ENCODE measurements around the gene ADAMTS16. TPM values are rescaled to one million over a fixed set of nuclear protein-coding genes. Genes with fewer than 3 reads are reported as not detected.

The ADAMTS16 gene
- total RNA-seq, 1 donor from 2014 or later = 4.1 TPM

- Histone ChIP-seq H3K27me3 (peaks cover 43% of the 10 kb centered on the region), H3K4me2 (peak overlapping the region; percentile 42), H3K27ac (no peak overlapping the region), H3K79me2 (ENCODE audit: low read depth) (no peaks in the 10 kb centered on the region), H2AFZ (replicated peaks) (no peak overlapping the region), H3K9ac (no peak overlapping the region), H4K20me1 (ENCODE audit: low read depth) (peaks cover 11% of the 10 kb centered on the region), H3K36me3 (no peaks in the 10 kb centered on the region), H3K9me3 (ENCODE audit: low read depth) (no peaks in the 10 kb centered on the region), H3K4me1 (peaks cover 45% of the 10 kb centered on the region), H3F3A (ENCODE audit: low read depth) (peaks cover 16% of the 10 kb centered on the region), H3K4me3 (no peak overlapping the region)
- peak; percentile 45 for DNase-seq (ENCODE audit: low spot score)
- Mint-ChIP-seq H3K36me3 (peaks cover 2% of the 10 kb centered on the region), H3K4me3 (no peak overlapping the region), H3K27me3 (ENCODE audit: insufficient read depth, low read depth) (peaks cover 6% of the 10 kb centered on the region), H3K9me3 (no peaks in the 10 kb centered on the region), H3K4me1 (peaks cover 42% of the 10 kb centered on the region), H3K27ac (no peak overlapping the region)
- TF ChIP-seq EZH2 (IDR thresholded peaks at IDR 0.05) (no peak), CTCF (IDR thresholded peaks at IDR 0.05) (no peak), EZH2phosphoT487 (IDR thresholded peaks at IDR 0.05) (no peak)
Measured at GRCh38 chr5:5179597-5179996, 39.5 kb downstream of the ADAMTS16 start.

- no peak overlapping the region for H2AFZ ChIP-seq (replicated peaks)
- H4K20me1 ChIP-seq (ENCODE audit: low read depth) = peaks cover 11% of the 10 kb centered on the region
- no peaks in the 10 kb centered on the region for H3K36me3 ChIP-seq
- Mint-ChIP-seq H3K4me1 (peaks cover 42% of the 10 kb centered on the region), H3K27me3 (ENCODE audit: insufficient read depth, low read depth) (peaks cover 9% of the 10 kb centered on the region), H3K36me3 (peaks cover 2% of the 10 kb centered on the region), H3K9me3 (no peaks in the 10 kb centered on the region), H3K4me3 (peak overlapping the region; percentile 3), H3K27ac (no peak overlapping the region)
- H3K9ac ChIP-seq = no peak overlapping the region
- no peak overlapping the region for H3K27ac ChIP-seq
- TF ChIP-seq CTCF (IDR thresholded peaks at IDR 0.05) (no peak), EZH2 (IDR thresholded peaks at IDR 0.05) (no peak), EZH2phosphoT487 (IDR thresholded peaks at IDR 0.05) (no peak)
- H3K4me1 ChIP-seq = peaks cover 49% of the 10 kb centered on the region
- peaks cover 43% of the 10 kb centered on the region for H3K27me3 ChIP-seq
- H3K4me2 ChIP-seq = peak overlapping the region; percentile 50
- no peaks in the 10 kb centered on the region for H3K79me2 ChIP-seq (ENCODE audit: low read depth)
- DNase-seq (ENCODE audit: low spot score) = peak; percentile 64
- H3K9me3 ChIP-seq (ENCODE audit: low read depth) = no peaks in the 10 kb centered on the region
- H3F3A ChIP-seq (ENCODE audit: low read depth) = peaks cover 16% of the 10 kb centered on the region
- no peak overlapping the region for H3K4me3 ChIP-seq
Measured at GRCh38 chr5:5181650-5182324, 41.7 kb downstream of the ADAMTS16 start.

GRCh38 chr5:5182508-5183188 lies 42.5 kb downstream of the ADAMTS16 start:
- Histone ChIP-seq H3K4me3 (no peak overlapping the region), H3K27ac (no peak overlapping the region), H2AFZ (replicated peaks) (no peak overlapping the region), H4K20me1 (ENCODE audit: low read depth) (peaks cover 11% of the 10 kb centered on the region), H3K9ac (no peak overlapping the region), H3K36me3 (no peaks in the 10 kb centered on the region), H3K79me2 (ENCODE audit: low read depth) (no peaks in the 10 kb centered on the region), H3K9me3 (ENCODE audit: low read depth) (no peaks in the 10 kb centered on the region), H3K27me3 (peaks cover 43% of the 10 kb centered on the region), H3K4me1 (peaks cover 49% of the 10 kb centered on the region), H3K4me2 (peak overlapping the region; percentile 45), H3F3A (ENCODE audit: low read depth) (peaks cover 16% of the 10 kb centered on the region)
- DNase-seq (ENCODE audit: low spot score) = peak; percentile 10
- TF ChIP-seq EZH2 (IDR thresholded peaks at IDR 0.05) = no peak
- TF ChIP-seq EZH2phosphoT487 (IDR thresholded peaks at IDR 0.05) = no peak
- no peak for TF ChIP-seq CTCF (IDR thresholded peaks at IDR 0.05)
- peaks cover 42% of the 10 kb centered on the region for H3K4me1 Mint-ChIP-seq
- no peaks in the 10 kb centered on the region for H3K9me3 Mint-ChIP-seq
- no peak overlapping the region for H3K4me3 Mint-ChIP-seq
- peaks cover 7% of the 10 kb centered on the region for H3K27me3 Mint-ChIP-seq (ENCODE audit: insufficient read depth, low read depth)
- H3K36me3 Mint-ChIP-seq = peaks cover 2% of the 10 kb centered on the region
- H3K27ac Mint-ChIP-seq = no peak overlapping the region

Measured in neural progenitor cell (in vitro differentiated cells).